GM12878 (cell line): ENCODE measurements around the gene TIMP4. TPM values are rescaled to one million over a fixed set of nuclear protein-coding genes. Genes with fewer than 3 reads are reported as not detected.

Experiments used
- ATAC-seq: fragments of 200-7000 bp; cut with Tn5 transposase; 3 replicates; pipeline ENCODE4 v1.9.1; 2020; ENCODE audit warnings: mild to moderate bottlenecking, moderate library complexity
- BruUV-seq: library from RNA; stranded (reverse); fragments of 400-500 nt; replicated peaks from 2 replicates; lab custom pipeline; 2021; lab: Mats Ljungman, UMichigan
- CTCF ChIA-PET: fragments of 300-600 bp; sonication (Branson Sonifier 250); formaldehyde crosslinking; extraction: SDS; loops from one replicate; lab custom pipeline; 2021; ENCODE audit warnings: inconsistent platforms; lab: Yijun Ruan, JAX
- POLR2A ChIA-PET: fragments of 350-600 bp; formaldehyde crosslinking; extraction: SDS; loops from one replicate; lab custom pipeline; 2021; ENCODE audit warnings: inconsistent platforms; lab: Charles Lee
- RAD21 ChIA-PET: fragments of 300-600 bp; sonication (Branson Sonifier 250); formaldehyde crosslinking; loops from one replicate; lab custom pipeline; 2023; ENCODE audit warnings: antibody characterized with exemption; ENCODE audit not compliant: unreplicated experiment; lab: Charles Lee
- SMC1A ChIA-PET: fragments of 300-600 bp; sonication (Branson Sonifier 250); formaldehyde crosslinking; loops from one replicate; lab custom pipeline; 2023; ENCODE audit not compliant: unreplicated experiment, uncharacterized antibody; lab: Charles Lee
- DNase-seq: peaks from one replicate; pipeline ENCODE4 v3.0.0-alpha.2; 2011; ENCODE audit warnings: low read depth, low spot score
- FAIRE-seq: peaks from 3 replicates; lab custom pipeline; 2011; peaks lifted over from hg19 to GRCh38; lab: Jason Lieb, UNC
- H2AFZ ChIP-seq: 2 replicates; pipeline ENCODE4 v1.6.0; 2011; ENCODE audit warnings: low read depth, low read length, control low read depth; ENCODE audit not compliant: control insufficient read depth
- H3K27ac ChIP-seq: 2 replicates; pipeline ENCODE4 v1.5.1; 2011; ENCODE audit warnings: control low read depth; ENCODE audit not compliant: control insufficient read depth, insufficient read depth
- H3K27me3 ChIP-seq, 2 experiments: replicated peaks in 1 of 2; 2 replicates each; pipeline versions ENCODE4 v1.6.0 to v1.6.1; 2011; ENCODE audit warnings: low read length in 1 of 2; ENCODE audit not compliant: control insufficient read depth in 2 of 2, insufficient read depth in 2 of 2
- H3K36me3 ChIP-seq, 2 experiments: 2 replicates each; pipeline ENCODE4 v1.5.1; 2011; ENCODE audit warnings: low read length in 1 of 2; ENCODE audit not compliant: control insufficient read depth in 2 of 2, insufficient read depth in 2 of 2
- H3K4me1 ChIP-seq: 2 replicates; pipeline ENCODE4 v1.6.1; 2011; ENCODE audit warnings: mild to moderate bottlenecking, low read length, moderate library complexity, mixed read lengths; ENCODE audit not compliant: control insufficient read depth, insufficient read depth
- H3K4me2 ChIP-seq: 2 replicates; pipeline ENCODE4 v1.6.0; 2011; ENCODE audit warnings: control low read depth; ENCODE audit not compliant: control insufficient read depth, insufficient read depth
- H3K4me3 ChIP-seq: fragments of 200-600 bp; sonication (generic); 2 replicates; pipeline ENCODE4 v1.5.1; 2016
- H3K79me2 ChIP-seq: 2 replicates; pipeline ENCODE4 v1.6.0; 2011; ENCODE audit warnings: low read length; ENCODE audit not compliant: control insufficient read depth, insufficient read depth
- H3K9ac ChIP-seq: 2 replicates; pipeline ENCODE4 v1.8.0; 2011; ENCODE audit warnings: low read length, control low read depth, mixed read lengths; ENCODE audit not compliant: control insufficient read depth, insufficient read depth
- H3K9me3 ChIP-seq: replicated peaks from 3 replicates; pipeline ENCODE4 v1.5.1; 2011; ENCODE audit warnings: mild to moderate bottlenecking, low read length; ENCODE audit not compliant: control insufficient read depth, insufficient read depth
- H4K20me1 ChIP-seq: 2 replicates; pipeline ENCODE4 v1.6.0; 2011; ENCODE audit not compliant: control insufficient read depth, insufficient read depth
- DPF2 ChIP-seq: fragments of 450-650 bp; IDR thresholded peaks from 2 replicates; pipeline ENCODE4 v1.6.1; 2017; ENCODE audit warnings: mild to moderate bottlenecking
- HDAC6 ChIP-seq: fragments of 200-600 bp; sonication (generic); IDR thresholded peaks from one replicate; pipeline ENCODE4 v1.8.0; 2017; ENCODE audit warnings: antibody characterized with exemption; ENCODE audit not compliant: unreplicated experiment
- PAX5 ChIP-seq: IDR thresholded peaks from 2 replicates; pipeline ENCODE4 v1.6.1; 2011; ENCODE audit warnings: low read depth, low read length, borderline replicate concordance
- RFX5 ChIP-seq: IDR thresholded peaks from 2 replicates; pipeline ENCODE4 v1.6.1; 2011; ENCODE audit warnings: low read depth, low read length, improper control_type of control experiment
- SMAD1 ChIP-seq: fragments of 450-650 bp; IDR thresholded peaks from 2 replicates; pipeline ENCODE4 v1.6.1; 2018; ENCODE audit warnings: mild to moderate bottlenecking, low read depth; ENCODE audit not compliant: partially characterized antibody
- ZNF217 ChIP-seq: fragments of 450-650 bp; IDR thresholded peaks from 2 replicates; pipeline ENCODE4 v1.6.1; 2017; ENCODE audit warnings: antibody characterized with exemption, mild to moderate bottlenecking
- whole genome bisulfite sequencing: methylation state at CpG from one replicate; pipeline ENCODE4 v1.1.6; 2016; ENCODE audit warnings: low lambda C conversion rate; ENCODE audit not compliant: insufficient replicate concordance, insufficient coverage; ENCODE audit errors: missing lambda C conversion rate; 5-methylcytosine and 5-hydroxymethylcytosine counted together
- in situ Hi-C: fragments of 300-500 bp; cut with MboI; formaldehyde crosslinking; loops from 9 replicates; pipeline ENCODE4 v1.14.3; 2018; ENCODE audit warnings: mixed read lengths
- intact Hi-C: fragments of 100-400 bp; cut with micrococcal nuclease; formaldehyde crosslinking; loops from one replicate; pipeline ENCODE4 v1.14.2; 2022; ENCODE audit not compliant: unreplicated experiment
- polyA plus RNA-seq, 11 experiments: library from polyadenylated mRNA; depleted of rRNA in 4 of 11; unstranded in 6 of 11; stranded (reverse) in 5 of 11; fragments of >200 nt; fragmentation: Nextera tagmentation in 4 of 11; fragmentation: Illumina TruSeq in 1 of 11; extraction: Ambion mirVana in 4 of 11; extraction: Trizol in 1 of 11; gene quantifications; 1 replicate in 1 of 11; 2 replicates in 10 of 11; pipeline versions ENCODE4 v1.2.1 to v1.2.3, GENCODE V29; 2011 to 2016; ENCODE audit warnings: inconsistent platforms in 2 of 11, missing spikeins in 2 of 11, low read depth in 1 of 11
- total RNA-seq, 4 experiments: library from RNA; depleted of rRNA in 3 of 4; stranded (reverse); fragments of >200 nt in 3 of 4; fragmentation: Illumina TruSeq in 1 of 4; extraction: Trizol in 1 of 4; gene quantifications; 2 replicates each; pipeline versions ENCODE4 v1.2.1 to v1.2.3, GENCODE V29; 2013 to 2021
- TF ChIP-seq, protein P1 (sequence below): fragments of 450-650 bp; IDR thresholded peaks from 2 replicates; pipeline ENCODE4 v1.6.1; 2017; ENCODE audit warnings: low read depth, mild to moderate bottlenecking, moderate library complexity
- TF ChIP-seq, protein P2 (sequence below): IDR thresholded peaks from 2 replicates; pipeline ENCODE4 v1.6.1; 2012; ENCODE audit warnings: low read length, inconsistent platforms
- TF ChIP-seq, protein P3 (sequence below): fragments of 450-650 bp; IDR thresholded peaks from 2 replicates; pipeline ENCODE4 v1.6.1; 2018; ENCODE audit warnings: borderline replicate concordance, mild to moderate bottlenecking; ENCODE audit not compliant: partially characterized antibody
- TF ChIP-seq, protein P4 (sequence below): fragments of 150-350 bp; IDR thresholded peaks from 2 replicates; pipeline ENCODE4 v1.6.1; 2016; ENCODE audit warnings: low read depth, low read length

Gene TIMP4
- total and polyA plus RNA-seq, 10 of the 15 experiments (the other 5 are each of a cell fraction or from before 2014, with no cell fraction given), result 0.07 TPM; not detected in 9

DNA sequence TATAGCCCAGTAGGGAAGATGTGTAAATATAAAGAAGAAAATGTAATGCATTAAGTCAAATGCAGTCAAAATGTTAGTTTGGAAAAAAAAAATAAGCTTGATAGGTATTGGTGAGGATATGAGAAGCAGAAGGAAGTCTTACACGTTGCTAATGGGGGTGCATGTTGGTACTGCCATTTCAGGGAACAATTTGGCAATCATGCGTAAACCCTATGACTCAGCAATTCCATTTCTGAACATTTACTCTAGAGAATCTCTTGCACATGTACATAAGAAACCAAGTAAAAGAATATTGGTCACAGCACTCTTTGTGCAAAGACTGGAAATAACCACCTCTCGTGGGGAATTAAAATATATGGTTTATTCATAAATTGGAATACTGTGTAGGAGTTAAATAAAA is 35.5 kb upstream of the TIMP4 start (continued):
- TF ChIP-seq, protein P1, sequence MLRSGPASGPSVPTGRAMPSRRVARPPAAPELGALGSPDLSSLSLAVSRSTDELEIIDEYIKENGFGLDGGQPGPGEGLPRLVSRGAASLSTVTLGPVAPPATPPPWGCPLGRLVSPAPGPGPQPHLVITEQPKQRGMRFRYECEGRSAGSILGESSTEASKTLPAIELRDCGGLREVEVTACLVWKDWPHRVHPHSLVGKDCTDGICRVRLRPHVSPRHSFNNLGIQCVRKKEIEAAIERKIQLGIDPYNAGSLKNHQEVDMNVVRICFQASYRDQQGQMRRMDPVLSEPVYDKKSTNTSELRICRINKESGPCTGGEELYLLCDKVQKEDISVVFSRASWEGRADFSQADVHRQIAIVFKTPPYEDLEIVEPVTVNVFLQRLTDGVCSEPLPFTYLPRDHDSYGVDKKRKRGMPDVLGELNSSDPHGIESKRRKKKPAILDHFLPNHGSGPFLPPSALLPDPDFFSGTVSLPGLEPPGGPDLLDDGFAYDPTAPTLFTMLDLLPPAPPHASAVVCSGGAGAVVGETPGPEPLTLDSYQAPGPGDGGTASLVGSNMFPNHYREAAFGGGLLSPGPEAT, result peak; percentile 43; the same call in 1 of the 2 replicates
- no peak for TF ChIP-seq DPF2
- TF ChIP-seq, protein P2, sequence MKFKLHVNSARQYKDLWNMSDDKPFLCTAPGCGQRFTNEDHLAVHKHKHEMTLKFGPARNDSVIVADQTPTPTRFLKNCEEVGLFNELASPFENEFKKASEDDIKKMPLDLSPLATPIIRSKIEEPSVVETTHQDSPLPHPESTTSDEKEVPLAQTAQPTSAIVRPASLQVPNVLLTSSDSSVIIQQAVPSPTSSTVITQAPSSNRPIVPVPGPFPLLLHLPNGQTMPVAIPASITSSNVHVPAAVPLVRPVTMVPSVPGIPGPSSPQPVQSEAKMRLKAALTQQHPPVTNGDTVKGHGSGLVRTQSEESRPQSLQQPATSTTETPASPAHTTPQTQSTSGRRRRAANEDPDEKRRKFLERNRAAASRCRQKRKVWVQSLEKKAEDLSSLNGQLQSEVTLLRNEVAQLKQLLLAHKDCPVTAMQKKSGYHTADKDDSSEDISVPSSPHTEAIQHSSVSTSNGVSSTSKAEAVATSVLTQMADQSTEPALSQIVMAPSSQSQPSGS, result peak; percentile 66; the same call in 1 of the 2 replicates
- TF ChIP-seq, all 136 proteins: peak for 12

DNA sequence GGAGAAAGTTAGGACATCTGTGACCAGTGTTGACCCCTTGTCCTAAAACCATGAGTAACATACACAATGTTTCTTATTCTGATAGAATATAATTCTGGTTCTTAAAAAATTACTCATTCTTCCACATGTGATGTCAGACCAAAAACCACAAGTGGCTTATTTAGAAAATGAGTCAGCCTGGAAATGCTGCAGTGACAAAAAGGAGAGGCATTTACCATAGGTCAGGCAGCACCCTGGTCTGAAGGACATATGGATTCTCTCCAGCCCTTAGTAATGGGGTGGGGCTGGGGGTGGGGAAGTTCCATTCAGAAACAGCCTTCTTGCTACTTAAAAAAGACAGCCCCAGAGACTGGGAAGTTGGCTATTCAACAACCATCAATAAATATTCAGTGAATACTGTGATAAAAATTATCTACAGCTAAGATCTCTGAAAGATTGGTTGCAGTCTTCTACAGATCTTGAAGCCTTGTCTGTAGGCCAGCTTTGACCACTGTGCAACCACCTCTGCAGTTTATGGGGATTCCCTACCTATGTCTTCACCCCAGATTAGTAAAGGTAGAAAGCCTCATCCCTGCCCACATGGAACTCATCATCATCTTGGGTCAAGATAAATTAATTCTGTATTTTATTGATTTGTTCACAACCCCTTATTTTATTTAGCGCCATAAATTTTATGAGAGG is 34.9 kb upstream of the TIMP4 start:
- Histone ChIP-seq H4K20me1 (no peaks in the 10 kb centered on the region), H3K79me2 (no peaks in the 10 kb centered on the region), H3K4me2 (peak overlapping the region; percentile 59), H3K36me3 (no peaks in the 10 kb centered on the region), H3K27ac (peak overlapping the region; percentile 79), H2AFZ (no peak overlapping the region; the same call in 1 of the 2 replicates), H3K27me3 (no peaks in the 10 kb centered on the region), H3K9ac (no peak overlapping the region), H3K4me3 (no peak overlapping the region), H3K9me3 (no peaks in the 10 kb centered on the region; the same call in 2 of the 3 replicates), H3K4me1 (peaks cover 48% of the 10 kb centered on the region)
- ATAC-seq (peak; percentile 83), FAIRE-seq (peak; percentile 44), DNase-seq (peak; percentile 75)
- intact Hi-C loops, result loop anchor here (2.0 to 5.0 kb wide), 4 partner anchors 55 to 369 kb away; partner anchors contain the start of gene TSEN2
- ChIA-PET POLR2A (interaction anchor here (1.0 to 1.3 kb wide), 2 partner anchors 8 to 123 kb away, joined by 3 read pairs; no protein-coding TSS in a partner anchor), RAD21 (interaction anchor here (0.6 to 4.1 kb wide), 4 partner anchors 17 to 285 kb away, joined by 3 to 17 read pairs (median 15); no protein-coding TSS in a partner anchor), CTCF (interaction anchor here (0.6 to 7.1 kb wide), 8 partner anchors 8 to 286 kb away, joined by 3 to 86 read pairs (median 12); no protein-coding TSS in a partner anchor), SMC1A (interaction anchor here (0.6 to 9.2 kb wide), 13 partner anchors 9 to 883 kb away, joined by 3 to 83 read pairs (median 3); no protein-coding TSS in a partner anchor)
- 96% methylated on average over 1 of the region's 1 CpG for WGBS
- no TSS peak for BruUV-seq
- in situ Hi-C loops, result no loop called here
- TF ChIP-seq, protein P3, sequence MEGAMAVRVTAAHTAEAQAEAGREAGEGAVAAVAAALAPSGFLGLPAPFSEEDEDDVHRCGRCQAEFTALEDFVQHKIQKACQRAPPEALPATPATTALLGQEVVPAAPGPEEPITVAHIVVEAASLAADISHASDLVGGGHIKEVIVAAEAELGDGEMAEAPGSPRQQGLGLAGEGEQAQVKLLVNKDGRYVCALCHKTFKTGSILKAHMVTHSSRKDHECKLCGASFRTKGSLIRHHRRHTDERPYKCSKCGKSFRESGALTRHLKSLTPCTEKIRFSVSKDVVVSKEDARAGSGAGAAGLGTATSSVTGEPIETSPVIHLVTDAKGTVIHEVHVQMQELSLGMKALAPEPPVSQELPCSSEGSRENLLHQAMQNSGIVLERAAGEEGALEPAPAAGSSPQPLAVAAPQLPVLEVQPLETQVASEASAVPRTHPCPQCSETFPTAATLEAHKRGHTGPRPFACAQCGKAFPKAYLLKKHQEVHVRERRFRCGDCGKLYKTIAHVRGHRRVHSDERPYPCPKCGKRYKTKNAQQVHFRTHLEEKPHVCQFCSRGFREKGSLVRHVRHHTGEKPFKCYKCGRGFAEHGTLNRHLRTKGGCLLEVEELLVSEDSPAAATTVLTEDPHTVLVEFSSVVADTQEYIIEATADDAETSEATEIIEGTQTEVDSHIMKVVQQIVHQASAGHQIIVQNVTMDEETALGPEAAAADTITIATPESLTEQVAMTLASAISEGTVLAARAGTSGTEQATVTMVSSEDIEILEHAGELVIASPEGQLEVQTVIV, result no peak
- no peak for TF ChIP-seq HDAC6
- TF ChIP-seq ZNF217, result no peak
- TF ChIP-seq, protein P4, sequence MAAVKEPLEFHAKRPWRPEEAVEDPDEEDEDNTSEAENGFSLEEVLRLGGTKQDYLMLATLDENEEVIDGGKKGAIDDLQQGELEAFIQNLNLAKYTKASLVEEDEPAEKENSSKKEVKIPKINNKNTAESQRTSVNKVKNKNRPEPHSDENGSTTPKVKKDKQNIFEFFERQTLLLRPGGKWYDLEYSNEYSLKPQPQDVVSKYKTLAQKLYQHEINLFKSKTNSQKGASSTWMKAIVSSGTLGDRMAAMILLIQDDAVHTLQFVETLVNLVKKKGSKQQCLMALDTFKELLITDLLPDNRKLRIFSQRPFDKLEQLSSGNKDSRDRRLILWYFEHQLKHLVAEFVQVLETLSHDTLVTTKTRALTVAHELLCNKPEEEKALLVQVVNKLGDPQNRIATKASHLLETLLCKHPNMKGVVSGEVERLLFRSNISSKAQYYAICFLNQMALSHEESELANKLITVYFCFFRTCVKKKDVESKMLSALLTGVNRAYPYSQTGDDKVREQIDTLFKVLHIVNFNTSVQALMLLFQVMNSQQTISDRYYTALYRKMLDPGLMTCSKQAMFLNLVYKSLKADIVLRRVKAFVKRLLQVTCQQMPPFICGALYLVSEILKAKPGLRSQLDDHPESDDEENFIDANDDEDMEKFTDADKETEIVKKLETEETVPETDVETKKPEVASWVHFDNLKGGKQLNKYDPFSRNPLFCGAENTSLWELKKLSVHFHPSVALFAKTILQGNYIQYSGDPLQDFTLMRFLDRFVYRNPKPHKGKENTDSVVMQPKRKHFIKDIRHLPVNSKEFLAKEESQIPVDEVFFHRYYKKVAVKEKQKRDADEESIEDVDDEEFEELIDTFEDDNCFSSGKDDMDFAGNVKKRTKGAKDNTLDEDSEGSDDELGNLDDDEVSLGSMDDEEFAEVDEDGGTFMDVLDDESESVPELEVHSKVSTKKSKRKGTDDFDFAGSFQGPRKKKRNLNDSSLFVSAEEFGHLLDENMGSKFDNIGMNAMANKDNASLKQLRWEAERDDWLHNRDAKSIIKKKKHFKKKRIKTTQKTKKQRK, result no peak
- TF ChIP-seq RFX5, result no peak
- TF ChIP-seq PAX5, result 0 out of 2 replicates have a peak, but pooled peaks have one; percentile 39
- no peak for TF ChIP-seq SMAD1
